Measurements from ENCODE around the gene SPDYE1. TPM values are rescaled to one million over a fixed set of nuclear protein-coding genes. Genes with fewer than 3 reads are reported as not detected.
"Not testable (repeated sequence)": the region's sequence is repeated elsewhere in the genome, so short reads cannot be mapped to it uniquely, and the experiment has no call there.

The SPDYE1 gene
- total RNA-seq: not detected

GRCh38 chr7:43997532-43997931, at the start of gene SPDYE1:
Gene SPDYE1, plus strand, starts transcription at chr7:43997897. Its CDS starts 2,053 bp downstream, at chr7:43999950.
- WGBS, 2 donors: no CpG with 5 or more reads among the region's 3 CpGs
- DNase-seq; H3K4me1 ChIP-seq; H3K27me3 ChIP-seq; H3K27ac ChIP-seq; H3K36me3 ChIP-seq; intact Hi-C loops (cut with DNase I); H3K4me3 ChIP-seq (replicated peaks in 1 of 3); H3K9me3 ChIP-seq: not testable (repeated sequence)

GRCh38 chr7:43952028-43952427, 45.7 kb upstream of the SPDYE1 start:
- Histone ChIP-seq H3K36me3 (peaks cover 21 to 26% of the 10 kb centered on the region in 2 donors), H3K4me3 (replicated peaks in 1 of 3) (no peak overlapping the region), H3K4me1 (no peaks in the 10 kb centered on the region), H3K27me3 (no peaks in the 10 kb centered on the region), H3K27ac (no peak overlapping the region), H3K9me3 (no peaks in the 10 kb centered on the region)
- 92 to 94% methylated on average over 3 of the region's 3 CpGs for WGBS, 2 donors
- no peak for DNase-seq
- no peak for TF ChIP-seq CTCF (IDR thresholded peaks at IDR 0.05)
- no peak for TF ChIP-seq POLR2A (IDR thresholded peaks at IDR 0.05)
- intact Hi-C loops (cut with DNase I): no loop called here

GRCh38 chr7:43953071-43953470, 44.6 kb upstream of the SPDYE1 start:
- Histone ChIP-seq H3K9me3 (no peaks in the 10 kb centered on the region), H3K27me3 (no peaks in the 10 kb centered on the region), H3K4me3 (replicated peaks in 1 of 3) (no peak overlapping the region), H3K36me3 (peaks cover 21 to 26% of the 10 kb centered on the region in 2 donors), H3K27ac (no peak overlapping the region), H3K4me1 (no peaks in the 10 kb centered on the region)
- TF ChIP-seq POLR2A (IDR thresholded peaks at IDR 0.05) (no peak), CTCF (IDR thresholded peaks at IDR 0.05) (no peak)
- DNase-seq: no peak
- WGBS, 2 donors: 97 to 98% methylated on average over 5 of the region's 5 CpGs
- intact Hi-C loops (cut with DNase I): no loop called here

GRCh38 chr7:43954524-43955228, 43.0 kb upstream of the SPDYE1 start:
- no peaks in the 10 kb centered on the region for H3K27me3 ChIP-seq
- 56 to 69% methylated on average over 3 of the region's 3 CpGs for WGBS, 2 donors
- intact Hi-C loops (cut with DNase I): no loop called here
- no peak overlapping the region for H3K4me3 ChIP-seq (replicated peaks in 1 of 3)
- peak; percentile 8 to 9 for DNase-seq
- no peaks in the 10 kb centered on the region for H3K4me1 ChIP-seq
- no peaks in the 10 kb centered on the region for H3K9me3 ChIP-seq
- TF ChIP-seq POLR2A (IDR thresholded peaks at IDR 0.05): no peak
- peak in 1 of 6 experiments; percentile 30 for TF ChIP-seq CTCF (IDR thresholded peaks at IDR 0.05)
- peaks cover 18 to 26% of the 10 kb centered on the region in 2 donors for H3K36me3 ChIP-seq
- H3K27ac ChIP-seq: no peak overlapping the region

GRCh38 chr7:43956027-43956426, 41.7 kb upstream of the SPDYE1 start:
- DNase-seq: no peak
- Histone ChIP-seq H3K4me1 (no peaks in the 10 kb centered on the region), H3K27ac (no peak overlapping the region), H3K9me3 (no peaks in the 10 kb centered on the region), H3K36me3 (peaks cover 7 to 19% of the 10 kb centered on the region in 2 donors), H3K4me3 (replicated peaks in 1 of 3) (no peak overlapping the region), H3K27me3 (no peaks in the 10 kb centered on the region)
- 70 to 71% methylated on average over 3 of the region's 3 CpGs for WGBS, 2 donors
- intact Hi-C loops (cut with DNase I): no loop called here
- TF ChIP-seq POLR2A (IDR thresholded peaks at IDR 0.05) (no peak), CTCF (IDR thresholded peaks at IDR 0.05) (no peak)
